PFSK-1 (cell line): ENCODE results near the gene MGAT1.

Source experiments
- POLR2AphosphoS5 ChIP-seq: IDR thresholded peaks from 2 replicates; pipeline ENCODE4 v1.6.1; 2012; ENCODE audit warnings: low read depth, mild to moderate bottlenecking, control low read depth, low read length, moderate library complexity
- SIN3A ChIP-seq: IDR thresholded peaks from 2 replicates; pipeline ENCODE4 v1.6.1; 2012; ENCODE audit warnings: mild to moderate bottlenecking, low read length, moderate library complexity, borderline replicate concordance; ENCODE audit not compliant: insufficient read depth
- TAF1 ChIP-seq: IDR thresholded peaks from 2 replicates; pipeline ENCODE4 v1.6.1; 2012; ENCODE audit warnings: low read length, control low read depth, borderline replicate concordance; ENCODE audit not compliant: insufficient read depth
- TF ChIP-seq, protein P1 (sequence below), 2 experiments: IDR thresholded peaks; 2 replicates each; pipeline versions ENCODE4 v1.6.1 to v1.8.0; 2011 to 2012; ENCODE audit warnings: low read depth in 2 of 2, low read length in 2 of 2, control low read depth in 1 of 2, inconsistent platforms in 1 of 2, mild to moderate bottlenecking in 1 of 2, moderate library complexity in 1 of 2; ENCODE audit not compliant: insufficient read depth in 1 of 2

DNA sequence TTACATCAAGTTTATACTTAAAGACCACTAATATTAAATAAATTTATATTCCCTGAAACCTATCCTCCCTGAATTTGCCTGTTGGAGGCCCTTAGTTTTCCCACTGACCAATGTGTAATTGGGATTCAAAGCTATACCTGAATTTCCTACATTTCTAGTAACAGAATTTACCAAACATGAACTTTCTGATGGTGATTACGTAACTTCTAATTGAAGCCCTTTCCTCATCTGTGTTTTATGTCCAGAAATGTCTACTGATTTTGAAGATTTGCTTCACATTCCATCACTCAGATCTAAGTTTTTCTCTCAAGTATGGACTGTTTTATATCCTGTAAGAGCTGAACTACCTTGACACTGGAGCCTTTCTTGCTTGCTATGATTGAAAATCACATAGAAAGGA is 45.7 kb upstream of the MGAT1 start:
- no peak for TF ChIP-seq POLR2AphosphoS5
- TF ChIP-seq, protein P1, sequence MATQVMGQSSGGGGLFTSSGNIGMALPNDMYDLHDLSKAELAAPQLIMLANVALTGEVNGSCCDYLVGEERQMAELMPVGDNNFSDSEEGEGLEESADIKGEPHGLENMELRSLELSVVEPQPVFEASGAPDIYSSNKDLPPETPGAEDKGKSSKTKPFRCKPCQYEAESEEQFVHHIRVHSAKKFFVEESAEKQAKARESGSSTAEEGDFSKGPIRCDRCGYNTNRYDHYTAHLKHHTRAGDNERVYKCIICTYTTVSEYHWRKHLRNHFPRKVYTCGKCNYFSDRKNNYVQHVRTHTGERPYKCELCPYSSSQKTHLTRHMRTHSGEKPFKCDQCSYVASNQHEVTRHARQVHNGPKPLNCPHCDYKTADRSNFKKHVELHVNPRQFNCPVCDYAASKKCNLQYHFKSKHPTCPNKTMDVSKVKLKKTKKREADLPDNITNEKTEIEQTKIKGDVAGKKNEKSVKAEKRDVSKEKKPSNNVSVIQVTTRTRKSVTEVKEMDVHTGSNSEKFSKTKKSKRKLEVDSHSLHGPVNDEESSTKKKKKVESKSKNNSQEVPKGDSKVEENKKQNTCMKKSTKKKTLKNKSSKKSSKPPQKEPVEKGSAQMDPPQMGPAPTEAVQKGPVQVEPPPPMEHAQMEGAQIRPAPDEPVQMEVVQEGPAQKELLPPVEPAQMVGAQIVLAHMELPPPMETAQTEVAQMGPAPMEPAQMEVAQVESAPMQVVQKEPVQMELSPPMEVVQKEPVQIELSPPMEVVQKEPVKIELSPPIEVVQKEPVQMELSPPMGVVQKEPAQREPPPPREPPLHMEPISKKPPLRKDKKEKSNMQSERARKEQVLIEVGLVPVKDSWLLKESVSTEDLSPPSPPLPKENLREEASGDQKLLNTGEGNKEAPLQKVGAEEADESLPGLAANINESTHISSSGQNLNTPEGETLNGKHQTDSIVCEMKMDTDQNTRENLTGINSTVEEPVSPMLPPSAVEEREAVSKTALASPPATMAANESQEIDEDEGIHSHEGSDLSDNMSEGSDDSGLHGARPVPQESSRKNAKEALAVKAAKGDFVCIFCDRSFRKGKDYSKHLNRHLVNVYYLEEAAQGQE (IDR thresholded peaks at IDR 0.05; ENCODE audit: insufficient read depth in 1 of 2, low read depth in 2 of 2, low read length in 2 of 2): no peak
- no peak for TF ChIP-seq SIN3A
- no peak for TF ChIP-seq TAF1
